Measurements from ENCODE around the gene HPCAL1.

DNA sequence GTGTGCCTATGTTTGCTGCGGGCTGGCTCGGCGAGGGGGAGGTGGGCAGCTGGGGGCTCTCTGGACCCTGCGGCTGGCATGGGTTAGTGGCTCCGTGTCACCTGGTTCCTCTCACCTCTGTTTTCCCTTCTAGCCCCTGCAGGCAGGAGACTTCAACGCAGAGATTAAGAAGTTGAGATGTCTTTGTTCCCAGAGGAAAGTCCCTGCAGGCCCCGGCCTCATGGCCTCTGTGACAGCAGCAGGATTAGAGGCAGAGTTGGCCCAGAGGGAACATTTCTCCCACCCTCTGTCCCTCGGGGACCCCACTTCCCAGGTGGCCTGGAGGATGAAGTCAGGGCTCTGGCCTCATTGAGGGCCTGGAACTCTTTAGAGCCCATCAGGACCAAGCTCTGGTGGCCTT, 56.5 kb downstream of the HPCAL1 start:
- TF ChIP-seq EZH2 (IDR thresholded peaks at IDR 0.05; ENCODE audit: insufficient read depth, poor library complexity, severe bottlenecking) (no peak), EZH2phosphoT487 (IDR thresholded peaks at IDR 0.05; ENCODE audit: insufficient read depth, low read depth) (no peak)
